RKO (cell line): ENCODE measurements around the gene TRIM15.
"Not testable (repeated sequence)": the region's sequence is repeated elsewhere in the genome, so short reads cannot be mapped to it uniquely, and the experiment has no call there.

Source experiments
- DNase-seq: peaks from one replicate; pipeline ENCODE4 v3.0.0-alpha.2; 2016; ENCODE audit warnings: low spot score

The TRIM15 gene

DNA sequence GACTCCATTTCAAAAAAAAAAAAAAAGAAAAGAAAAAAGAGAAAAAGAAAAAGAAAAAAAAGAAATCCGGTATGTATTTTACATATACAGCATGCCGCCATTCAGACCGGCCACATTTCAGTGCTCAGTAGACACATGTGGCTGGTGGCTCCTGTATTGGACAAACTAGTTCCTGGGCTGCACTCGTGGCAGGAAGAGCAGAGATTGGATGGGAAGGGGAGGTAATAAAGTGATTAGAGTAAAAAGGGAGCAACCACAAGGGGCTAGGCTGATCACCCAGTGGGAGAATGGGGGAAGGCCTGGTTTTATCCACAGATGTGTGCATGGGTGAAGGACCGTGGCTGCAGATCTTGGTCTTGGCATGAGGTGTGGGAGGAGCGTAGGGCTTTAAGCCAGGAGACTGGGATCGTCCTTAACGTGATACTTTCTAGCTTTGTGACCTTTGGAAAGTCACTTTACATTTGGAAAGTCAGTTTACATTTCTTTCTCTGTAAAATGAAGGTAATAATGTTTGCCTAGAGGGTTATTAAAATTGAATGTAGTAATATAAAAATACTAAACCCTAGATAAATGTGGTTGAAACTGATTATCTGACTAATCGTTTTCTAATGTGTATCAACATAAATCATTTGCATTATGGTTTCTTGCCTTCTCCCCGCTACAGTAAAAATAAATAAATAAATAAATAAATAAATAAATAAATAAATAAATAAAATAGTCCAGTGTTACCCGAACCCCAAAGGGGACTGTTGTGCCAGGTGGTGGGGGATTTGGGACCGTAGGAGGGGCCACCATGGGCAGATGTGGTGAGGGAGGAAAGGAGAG, 869 bp upstream of the TRIM15 start:
- DNase-seq = no peak

GRCh38 chr6:30163918-30164654, 740 bp downstream of the TRIM15 start:
- DNase-seq = no peak

GRCh38 chr6:30164714-30165113, 1.4 kb downstream of the TRIM15 start:
- DNase-seq = no peak

DNA sequence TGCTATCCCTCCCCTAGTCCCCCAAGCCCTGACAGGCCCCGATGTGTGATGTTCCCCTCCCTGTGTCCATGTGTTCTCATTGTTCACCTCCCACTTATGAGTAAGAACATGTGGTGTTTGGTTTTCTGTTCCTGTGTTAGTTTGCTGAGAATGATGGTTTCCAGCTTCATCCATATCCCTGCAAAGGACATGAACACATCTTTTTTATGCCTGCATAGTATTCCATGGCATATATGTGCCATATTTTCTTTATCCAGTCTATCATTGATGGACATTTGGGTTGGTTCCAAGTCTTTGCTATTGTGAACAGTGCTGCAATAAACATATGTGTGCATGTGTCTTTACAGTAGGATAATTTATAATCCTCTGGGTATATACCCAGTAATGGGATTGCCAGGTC, 1.9 kb downstream of the TRIM15 start:
- DNase-seq = not testable (repeated sequence)

GRCh38 chr6:30167101-30167500, 3.8 kb downstream of the TRIM15 start:
- DNase-seq = no peak

GRCh38 chr6:30168741-30169140, 5.4 kb downstream of the TRIM15 start:
- DNase-seq = no peak

GRCh38 chr6:30169658-30170614, 6.6 kb downstream of the TRIM15 start:
- peak; percentile 57 for DNase-seq

GRCh38 chr6:30171677-30172471, 8.5 kb downstream of the TRIM15 start:
- DNase-seq = no peak

DNA sequence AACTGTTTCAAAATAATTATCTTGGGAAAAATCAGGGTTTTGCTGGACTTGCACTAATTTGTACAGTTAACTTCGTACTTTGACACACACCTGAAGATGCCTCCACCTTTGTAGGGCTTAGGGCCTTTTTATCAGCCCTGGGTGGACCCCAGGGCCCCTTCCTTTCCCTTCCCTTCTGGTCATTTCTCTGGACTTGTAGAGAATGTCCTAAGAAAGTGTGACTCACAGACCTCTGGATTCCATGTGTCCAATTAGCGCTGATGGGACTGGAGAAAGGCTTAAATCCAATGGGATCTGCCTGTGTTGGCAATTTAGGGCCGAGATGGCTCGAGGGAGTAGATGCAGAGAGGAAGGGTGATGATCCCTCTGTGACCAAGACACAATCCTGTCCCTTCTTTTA, 9.3 kb downstream of the TRIM15 start:
- no peak for DNase-seq

DNA sequence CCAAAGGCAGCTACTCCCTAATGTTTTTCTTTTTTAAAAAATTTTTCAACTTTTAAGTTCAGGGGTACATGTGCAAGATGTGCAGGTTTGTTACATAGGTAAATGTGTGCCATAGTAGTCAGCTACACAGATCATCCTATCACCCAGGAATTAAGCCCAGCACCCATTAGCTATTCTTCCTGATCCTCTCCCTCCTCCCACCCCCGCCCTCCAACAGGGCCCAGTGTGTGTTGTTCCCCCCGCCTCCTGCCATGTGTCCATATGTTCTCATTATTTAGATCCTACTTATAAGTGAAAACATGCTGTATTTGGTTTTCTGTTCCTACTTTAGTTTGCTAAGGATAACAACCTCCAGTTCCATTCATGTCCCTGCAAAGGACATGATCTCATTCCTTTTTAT, 12.4 kb downstream of the TRIM15 start:
- DNase-seq = no peak

GRCh38 chr6:30178837-30179236, 15.5 kb downstream of the TRIM15 start:
- DNase-seq = no peak

DNA sequence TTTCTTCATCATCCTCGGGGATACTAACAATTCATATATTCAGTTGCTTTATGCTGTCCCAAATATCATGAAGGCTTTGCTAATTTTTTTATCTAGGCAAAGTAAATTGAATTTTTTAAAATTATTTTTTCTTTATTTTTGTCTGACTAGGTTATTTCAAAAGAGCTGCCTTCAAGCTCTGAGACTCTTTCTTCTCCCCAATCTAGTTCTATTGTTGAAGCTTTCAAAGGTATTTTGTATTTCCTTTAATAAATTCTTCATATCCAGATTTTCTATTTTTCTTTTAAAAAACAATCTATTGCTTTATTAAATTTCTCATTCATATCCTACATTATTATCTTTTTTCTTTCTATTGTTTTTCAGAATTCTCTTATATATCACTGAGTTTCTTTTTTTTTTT, 16.8 kb downstream of the TRIM15 start:
- no peak for DNase-seq

- DNase-seq = no peak
Observed at GRCh38 chr6:30184417-30185031, 21.2 kb downstream of the TRIM15 start.

DNA sequence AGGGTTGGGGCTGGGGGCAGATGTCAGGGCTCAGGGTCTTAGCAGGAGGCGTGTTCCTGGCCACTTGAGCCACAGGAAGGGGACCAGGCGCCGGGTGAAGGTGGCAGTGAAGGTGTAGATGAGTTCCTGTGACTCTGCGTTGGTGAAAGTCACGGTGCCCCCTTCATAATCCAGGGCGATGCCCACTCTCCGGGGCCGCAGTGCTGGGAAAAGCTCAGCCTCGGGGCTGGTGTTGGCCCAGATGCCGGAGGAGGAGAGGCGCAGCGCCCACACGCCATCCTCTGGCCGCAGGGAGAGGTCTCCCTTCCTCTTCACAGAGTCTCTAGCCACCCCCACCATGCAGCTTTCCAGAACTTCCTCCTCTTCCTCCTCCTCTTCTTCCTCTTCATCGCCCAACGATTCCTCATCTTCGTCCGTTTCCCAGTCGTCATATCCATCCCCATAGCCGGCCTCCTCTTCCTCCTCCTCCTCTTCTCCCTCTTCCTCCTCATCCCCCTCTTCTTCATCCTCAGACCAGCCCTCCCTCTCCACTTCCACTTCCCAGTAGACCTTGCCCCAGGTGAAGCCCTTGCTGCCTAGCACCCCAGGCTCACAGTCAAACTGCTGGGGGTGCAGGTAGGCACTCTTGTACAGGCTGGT, 22.6 kb downstream of the TRIM15 start:
- DNase-seq = no peak

- DNase-seq = no peak
Observed at GRCh38 chr6:30188541-30188940, 25.2 kb downstream of the TRIM15 start.

GRCh38 chr6:30192076-30192475, 28.7 kb downstream of the TRIM15 start:
- no peak for DNase-seq

GRCh38 chr6:30194797-30195690, 31.7 kb downstream of the TRIM15 start:
- no peak for DNase-seq

DNA sequence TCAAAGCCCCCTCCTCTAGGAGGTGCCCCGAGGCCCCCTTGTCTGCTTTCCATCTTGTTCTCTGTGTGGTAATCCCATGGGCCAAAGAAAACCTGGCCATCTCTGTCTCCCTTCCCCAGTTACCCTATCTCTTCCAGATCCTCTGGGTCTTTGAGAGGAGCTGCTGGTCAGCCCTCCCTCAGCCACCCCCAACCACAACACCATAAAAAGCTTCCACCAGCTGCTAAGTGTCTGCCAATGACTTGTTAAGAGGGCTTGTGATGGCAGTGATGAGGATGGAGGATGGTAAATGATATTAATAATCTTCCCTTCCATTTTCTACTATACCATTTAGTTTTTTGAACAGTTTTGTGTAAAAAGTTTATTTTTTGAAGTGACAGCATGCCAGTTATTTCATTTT, 32.6 kb downstream of the TRIM15 start:
- no peak for DNase-seq

DNA sequence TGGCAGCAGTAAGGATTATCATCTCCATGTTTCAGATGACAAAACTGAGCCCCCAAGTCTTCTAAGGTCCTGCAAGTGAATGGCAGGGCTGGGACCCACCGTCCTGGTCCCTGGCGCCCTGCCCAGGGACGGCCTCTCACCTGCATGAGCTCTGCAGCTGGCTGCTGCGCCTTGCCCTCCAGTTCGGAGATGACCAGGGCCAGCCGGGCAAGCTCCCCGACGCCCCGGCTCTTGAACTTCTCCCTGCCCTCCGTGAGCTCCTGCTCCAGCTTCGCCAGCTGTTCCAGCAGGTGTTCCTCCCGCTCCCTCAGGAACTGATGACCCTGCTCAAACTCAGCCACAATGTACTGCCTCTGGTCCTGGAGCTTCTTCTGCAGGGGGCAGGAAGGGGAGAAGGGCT, 33.0 kb downstream of the TRIM15 start:
- DNase-seq = no peak
